ENCODE data around the gene PPP1R27. TPM values are rescaled to one million over a fixed set of nuclear protein-coding genes. Genes with fewer than 3 reads are reported as not detected.

Gene PPP1R27
- total and polyA plus RNA-seq, 9 of the 15 experiments (the other 6 are each of a cell fraction or from before 2014, with no cell fraction given) = 0.29 to 6.9 (median 1.5) TPM; not detected in 2

GRCh38 chr17:81843713-81844326 is 9.0 kb upstream of the PPP1R27 start (continued):
- TF ChIP-seq SREBF1 (IDR thresholded peaks at IDR 0.05; ENCODE audit: borderline replicate concordance, low read depth, low read length) (no peak), RBFOX2 (IDR thresholded peaks at IDR 0.05; ENCODE audit: low read depth, low read length) (peak; percentile 13; the same call in 1 of the 2 replicates), ILK (tag; IDR thresholded peaks at IDR 0.05; ENCODE audit: borderline replicate concordance, low read depth) (no peak), ZNF699 (CRISPR knock-in tag; IDR thresholded peaks at IDR 0.05; ENCODE audit: insufficient replicate concordance) (no peak), NR2F6 (CRISPR knock-in tag; IDR thresholded peaks at IDR 0.05) (no peak), PTTG1 (tag; IDR thresholded peaks at IDR 0.05; ENCODE audit: low read depth) (no peak), KDM5B (IDR thresholded peaks at IDR 0.05; ENCODE audit: insufficient replicate concordance, low read depth, low read length) (no peak), POLR2A (conservative IDR thresholded peaks at IDR 0.05) (0 out of 2 replicates have a peak, but pooled peaks have one; percentile 42), FOSL1 (tag; conservative IDR thresholded peaks at IDR 0.05) (no peak)
- TF ChIP-seq, protein P1, sequence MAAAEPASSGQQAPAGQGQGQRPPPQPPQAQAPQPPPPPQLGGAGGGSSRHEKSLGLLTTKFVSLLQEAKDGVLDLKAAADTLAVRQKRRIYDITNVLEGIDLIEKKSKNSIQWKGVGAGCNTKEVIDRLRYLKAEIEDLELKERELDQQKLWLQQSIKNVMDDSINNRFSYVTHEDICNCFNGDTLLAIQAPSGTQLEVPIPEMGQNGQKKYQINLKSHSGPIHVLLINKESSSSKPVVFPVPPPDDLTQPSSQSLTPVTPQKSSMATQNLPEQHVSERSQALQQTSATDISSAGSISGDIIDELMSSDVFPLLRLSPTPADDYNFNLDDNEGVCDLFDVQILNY (CRISPR knock-in tag; IDR thresholded peaks at IDR 0.05) = no peak
